Activated CD4-positive, CD25-positive, alpha-beta regulatory T cell treated with anti-CD3 and anti-CD28 coated beads, Interleukin-2, amount 50 U/mL, for 24 hours (primary cell): ENCODE results near the gene TEX19.
A peak's percentile ranks its signal among the peaks of the same experiment; 100 is the strongest.

Experiments used
- ATAC-seq, 2 donors: fragments of 150-1000 bp; cut with Tn5 transposase; one replicate each; pipeline ENCODE4 v1.10.0; 2021; ENCODE audit warnings: mild to moderate bottlenecking in 1 of 2, moderate library complexity in 1 of 2

The TEX19 gene

GRCh38 chr17:82321947-82322466 is 37.0 kb upstream of the TEX19 start:
- peak in 1 of 2 donors; percentile 6 for ATAC-seq

GRCh38 chr17:82322526-82323453 is 36.3 kb upstream of the TEX19 start:
- ATAC-seq = no peak

- no peak for ATAC-seq
These were observed 35.4 kb upstream of the TEX19 start for GRCh38 chr17:82323514-82324234.

- no peak for ATAC-seq
These were observed 34.3 kb upstream of the TEX19 start for GRCh38 chr17:82324566-82325285.

- no peak for ATAC-seq
These were observed 33.5 kb upstream of the TEX19 start for GRCh38 chr17:82325286-82326180.

- no peak for ATAC-seq
These were observed 31.8 kb upstream of the TEX19 start for GRCh38 chr17:82327289-82327688.

- ATAC-seq = no peak
These were observed 31.3 kb upstream of the TEX19 start for GRCh38 chr17:82327757-82328140.

GRCh38 chr17:82328141-82328993 is 30.7 kb upstream of the TEX19 start:
- no peak for ATAC-seq

GRCh38 chr17:82328994-82329507 is 30.0 kb upstream of the TEX19 start:
- ATAC-seq = no peak

- ATAC-seq = no peak
These were observed 29.2 kb upstream of the TEX19 start for GRCh38 chr17:82329683-82330321.

GRCh38 chr17:82330322-82331239 is 28.5 kb upstream of the TEX19 start:
- no peak for ATAC-seq

- no peak for ATAC-seq
These were observed 27.6 kb upstream of the TEX19 start for GRCh38 chr17:82331345-82331939.

GRCh38 chr17:82332669-82333278 is 26.3 kb upstream of the TEX19 start:
- peak; percentile 46 to 49 for ATAC-seq

- peak; percentile 33 to 50 for ATAC-seq
These were observed 25.5 kb upstream of the TEX19 start, which contains the start of gene SECTM1 for GRCh38 chr17:82333279-82334171. TSS of gene SECTM1 (minus strand) at chr17:82333766. CDS start at chr17:82327240, 6,526 bp downstream.

- ATAC-seq = no peak
These were observed 24.8 kb upstream of the TEX19 start for GRCh38 chr17:82334204-82334621.

- ATAC-seq = no peak
These were observed 24.2 kb upstream of the TEX19 start for GRCh38 chr17:82334622-82335394.
